OCI-LY7 (cell line): Measurements from ENCODE around the gene FAM199X. TPM values are rescaled to one million over a fixed set of nuclear protein-coding genes. Genes with fewer than 3 reads are reported as not detected.

ENCODE experiments used
- BruUV-seq: library from RNA; stranded (reverse); fragments of 400-500 nt; replicated peaks from 2 replicates; lab custom pipeline; 2021; lab: Mats Ljungman, UMichigan
- CTCF ChIA-PET: fragments of 300-600 bp; sonication (Branson Sonifier 250); formaldehyde crosslinking; loops from one replicate; lab custom pipeline; 2022; ENCODE audit warnings: antibody characterized with exemption; ENCODE audit not compliant: unreplicated experiment; lab: Charles Lee
- POLR2A ChIA-PET: fragments of 300-600 bp; sonication (Branson Sonifier 250); formaldehyde crosslinking; loops from one replicate; lab custom pipeline; 2022; ENCODE audit warnings: antibody characterized with exemption; lab: Charles Lee
- DNase-seq: peaks from one replicate; pipeline ENCODE4 v3.0.0-alpha.2; 2015; ENCODE audit warnings: low spot score
- H2AFZ ChIP-seq: fragments of 200-600 bp; sonication (generic), shearing (Covaris generic); 2 replicates; pipeline ENCODE4 v1.6.1; 2014; ENCODE audit warnings: mild to moderate bottlenecking, antibody characterized with exemption, low read length, moderate library complexity
- H3K27ac ChIP-seq: fragments of 200-600 bp; sonication (generic); 2 replicates; pipeline ENCODE4 v1.5.1; 2014; ENCODE audit warnings: mixed run types, low read depth, mild to moderate bottlenecking, moderate library complexity, low read length, inconsistent platforms; ENCODE audit not compliant: poor library complexity, severe bottlenecking
- H3K36me3 ChIP-seq: fragments of 200-600 bp; sonication (generic); 2 replicates; pipeline ENCODE4 v1.6.1; 2014; ENCODE audit warnings: mild to moderate bottlenecking, antibody characterized with exemption, low read length, moderate library complexity, mixed read lengths; ENCODE audit not compliant: insufficient read depth
- H3K4me1 ChIP-seq: fragments of 200-600 bp; sonication (generic); 2 replicates; pipeline ENCODE4 v1.5.1; 2014; ENCODE audit warnings: mild to moderate bottlenecking, low read length; ENCODE audit not compliant: insufficient read depth, poor library complexity, severe bottlenecking
- H3K4me2 ChIP-seq: fragments of 200-600 bp; sonication (generic); 2 replicates; pipeline ENCODE4 v1.6.1; 2014; ENCODE audit warnings: mild to moderate bottlenecking, low read length
- H3K4me3 ChIP-seq: fragments of 200-600 bp; sonication (generic); 2 replicates; pipeline ENCODE4 v1.5.1; 2014; ENCODE audit warnings: mild to moderate bottlenecking, low read depth, low read length; ENCODE audit not compliant: poor library complexity, severe bottlenecking
- H3K79me2 ChIP-seq: fragments of 200-600 bp; sonication (generic); 2 replicates; pipeline ENCODE4 v1.6.1; 2016; ENCODE audit warnings: low read depth, mild to moderate bottlenecking, low read length, moderate library complexity, mixed read lengths; ENCODE audit not compliant: insufficient read depth
- H3K9me2 ChIP-seq: fragments of 200-600 bp; sonication (generic); 2 replicates; pipeline ENCODE4 v1.6.1; 2016; ENCODE audit warnings: mild to moderate bottlenecking, low read length, mixed read lengths; ENCODE audit not compliant: insufficient read depth
- H3K9me3 ChIP-seq: fragments of 200-600 bp; sonication (generic); 2 replicates; pipeline ENCODE4 v1.6.1; 2014; ENCODE audit warnings: mild to moderate bottlenecking, mixed run types, low read length, mixed read lengths
- H4K20me1 ChIP-seq: fragments of 200-600 bp; sonication (generic); 2 replicates; pipeline ENCODE4 v1.6.1; 2014; ENCODE audit warnings: mild to moderate bottlenecking, antibody characterized with exemption, low read length, moderate library complexity, mixed read lengths; ENCODE audit not compliant: insufficient read depth
- CTCF ChIP-seq: fragments of 200-600 bp; sonication (generic); conservative IDR thresholded peaks from 2 replicates; pipeline ENCODE4 v1.5.1; 2014; ENCODE audit warnings: mild to moderate bottlenecking, antibody characterized with exemption, low read length, moderate library complexity, mixed read lengths
- EZH2phosphoT487 ChIP-seq: fragments of 200-600 bp; sonication (generic); IDR thresholded peaks from 2 replicates; pipeline ENCODE4 v1.6.1; 2018; ENCODE audit warnings: low read depth, borderline replicate concordance, mild to moderate bottlenecking, mixed run types, antibody characterized with exemption, low read length, moderate library complexity, mixed read lengths
- intact Hi-C: fragments of 100-400 bp; cut with micrococcal nuclease; formaldehyde crosslinking; loops from one replicate; pipeline ENCODE4 v1.10.0; 2022; ENCODE audit not compliant: unreplicated experiment
- total RNA-seq, 2 experiments: library from RNA; depleted of rRNA in 1 of 2; stranded (reverse); fragments of >200 nt in 1 of 2; shearing (Covaris generic) in 1 of 2; gene quantifications; 2 replicates each; pipeline ENCODE4 v1.2.3, GENCODE V29; 2014 to 2022

Gene FAM199X
- total RNA-seq, 2 experiments from 2014 or later: 10.6 to 19.2 TPM

- POLR2A ChIA-PET: interaction anchor here (0.6 to 1.1 kb wide), 2 partner anchors 20 to 244 kb away, joined by 3 to 4 read pairs; partner anchors contain the start of gene SLC25A53
- no peak overlapping the region for H2AFZ ChIP-seq
- no peaks in the 10 kb centered on the region for H3K9me2 ChIP-seq
- intact Hi-C loops: loop anchor here (1.0 kb wide), 2 partner anchors 38 to 291 kb away; no protein-coding TSS in a partner anchor
- no peaks in the 10 kb centered on the region for H3K36me3 ChIP-seq
- CTCF ChIA-PET: no interaction called here
- H3K27ac ChIP-seq: no peak overlapping the region
- BruUV-seq: no TSS peak
- no peaks in the 10 kb centered on the region for H3K79me2 ChIP-seq
- peak; percentile 72 for DNase-seq
- H3K4me2 ChIP-seq: no peak overlapping the region
- no peak overlapping the region for H3K4me3 ChIP-seq
- H3K9me3 ChIP-seq: no peaks in the 10 kb centered on the region
- no peaks in the 10 kb centered on the region for H4K20me1 ChIP-seq
- no peaks in the 10 kb centered on the region for H3K4me1 ChIP-seq
- TF ChIP-seq CTCF (peak; percentile 76), EZH2phosphoT487 (no peak)
These were observed 29.8 kb upstream of the FAM199X start for GRCh38 chrX:104136241-104137019.

- no peak overlapping the region for H3K27ac ChIP-seq
These were observed 28.8 kb upstream of the FAM199X start for GRCh38 chrX:104137496-104137895.

More at GRCh38 chrX:104137496-104137895, 28.8 kb upstream of the FAM199X start:
- ChIA-PET CTCF (no interaction called here), POLR2A (interaction anchor here (0.6 to 1.1 kb wide), 3 partner anchors 19 to 144 kb away, joined by 3 read pairs; partner anchors contain the start of gene SLC25A53)
- H3K36me3 ChIP-seq: no peaks in the 10 kb centered on the region
- no peaks in the 10 kb centered on the region for H3K9me2 ChIP-seq
- peak; percentile 9 for DNase-seq
- TF ChIP-seq EZH2phosphoT487 (no peak), CTCF (no peak)
- BruUV-seq: no TSS peak
- no peaks in the 10 kb centered on the region for H3K4me1 ChIP-seq
- intact Hi-C loops: no loop called here
- H3K4me3 ChIP-seq: no peak overlapping the region
- H3K79me2 ChIP-seq: no peaks in the 10 kb centered on the region
- no peaks in the 10 kb centered on the region for H3K9me3 ChIP-seq
- no peaks in the 10 kb centered on the region for H4K20me1 ChIP-seq
- H2AFZ ChIP-seq: no peak overlapping the region
- H3K4me2 ChIP-seq: no peak overlapping the region
